ENCODE measurements around the gene SPOCK1.

DNA sequence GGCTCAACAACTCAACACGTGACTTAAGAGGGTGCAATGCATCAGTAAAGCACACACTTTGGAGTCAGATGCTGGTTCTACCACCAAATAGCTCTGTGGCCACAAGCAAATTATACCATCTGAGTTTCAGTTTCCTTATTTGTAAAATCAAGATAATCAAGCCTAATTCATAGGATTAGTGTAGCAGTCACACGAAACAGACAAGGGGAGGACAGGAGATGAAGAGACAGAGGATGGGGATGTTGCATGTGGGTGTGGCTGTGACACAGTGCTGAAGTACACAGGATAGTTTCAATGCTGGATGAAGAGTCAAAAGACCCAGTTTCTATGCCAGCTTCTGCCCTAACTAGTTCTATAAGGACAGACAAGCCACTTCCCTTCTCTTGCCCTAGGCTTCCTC is 60.2 kb downstream of the SPOCK1 start:
- TF ChIP-seq, protein P1, sequence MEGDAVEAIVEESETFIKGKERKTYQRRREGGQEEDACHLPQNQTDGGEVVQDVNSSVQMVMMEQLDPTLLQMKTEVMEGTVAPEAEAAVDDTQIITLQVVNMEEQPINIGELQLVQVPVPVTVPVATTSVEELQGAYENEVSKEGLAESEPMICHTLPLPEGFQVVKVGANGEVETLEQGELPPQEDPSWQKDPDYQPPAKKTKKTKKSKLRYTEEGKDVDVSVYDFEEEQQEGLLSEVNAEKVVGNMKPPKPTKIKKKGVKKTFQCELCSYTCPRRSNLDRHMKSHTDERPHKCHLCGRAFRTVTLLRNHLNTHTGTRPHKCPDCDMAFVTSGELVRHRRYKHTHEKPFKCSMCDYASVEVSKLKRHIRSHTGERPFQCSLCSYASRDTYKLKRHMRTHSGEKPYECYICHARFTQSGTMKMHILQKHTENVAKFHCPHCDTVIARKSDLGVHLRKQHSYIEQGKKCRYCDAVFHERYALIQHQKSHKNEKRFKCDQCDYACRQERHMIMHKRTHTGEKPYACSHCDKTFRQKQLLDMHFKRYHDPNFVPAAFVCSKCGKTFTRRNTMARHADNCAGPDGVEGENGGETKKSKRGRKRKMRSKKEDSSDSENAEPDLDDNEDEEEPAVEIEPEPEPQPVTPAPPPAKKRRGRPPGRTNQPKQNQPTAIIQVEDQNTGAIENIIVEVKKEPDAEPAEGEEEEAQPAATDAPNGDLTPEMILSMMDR (IDR thresholded peaks at IDR 0.05): no peak
- no peak for TF ChIP-seq POLR2A (IDR thresholded peaks at IDR 0.05)
